Osteoblast (primary cell): Measurements from ENCODE around the gene MYBPH. TPM values are rescaled to one million over a fixed set of nuclear protein-coding genes. Genes with fewer than 3 reads are reported as not detected.

Experiments
- DNase-seq: peaks from one replicate; pipeline ENCODE4 v3.0.0; 2011; ENCODE audit warnings: low spot score, mixed read lengths; ENCODE audit not compliant: insufficient read length; ENCODE audit errors: missing footprints
- H2AFZ ChIP-seq: 2 replicates; pipeline ENCODE4 v1.6.0; 2011; ENCODE audit warnings: mild to moderate bottlenecking, low read length
- H3K27ac ChIP-seq: 2 replicates; pipeline ENCODE4 v1.5.1; 2011; ENCODE audit warnings: mild to moderate bottlenecking, low read depth, low read length, moderate library complexity
- H3K27me3 ChIP-seq: 2 replicates; pipeline ENCODE4 v1.6.0; 2012; ENCODE audit warnings: mild to moderate bottlenecking, control low read depth, inconsistent platforms, low read length, moderate library complexity; ENCODE audit not compliant: insufficient read depth
- H3K36me3 ChIP-seq: 2 replicates; pipeline ENCODE4 v1.5.1; 2011; ENCODE audit warnings: mild to moderate bottlenecking, low read length, control low read depth, moderate library complexity; ENCODE audit not compliant: insufficient read depth
- H3K4me1 ChIP-seq: 2 replicates; pipeline ENCODE4 v1.5.1; 2011; ENCODE audit warnings: mild to moderate bottlenecking, low read length, control low read depth, moderate library complexity; ENCODE audit not compliant: insufficient read depth
- H3K4me2 ChIP-seq: 2 replicates; pipeline ENCODE4 v1.6.0; 2011; ENCODE audit warnings: mild to moderate bottlenecking, low read length; ENCODE audit not compliant: insufficient read depth
- H3K4me3 ChIP-seq: fragments of 200-600 bp; sonication (generic); 3 replicates; pipeline ENCODE4 v1.5.1; 2012; ENCODE audit warnings: mild to moderate bottlenecking, low read length, inconsistent platforms; ENCODE audit not compliant: insufficient read depth
- H3K79me2 ChIP-seq: 2 replicates; pipeline ENCODE4 v1.6.0; 2012; ENCODE audit warnings: mild to moderate bottlenecking, low read length, control low read depth, inconsistent platforms; ENCODE audit not compliant: insufficient read depth
- H3K9me3 ChIP-seq: 2 replicates; pipeline ENCODE4 v1.5.1; 2011; ENCODE audit warnings: low read depth, low read length, control low read depth
- H4K20me1 ChIP-seq: 2 replicates; pipeline ENCODE4 v1.6.0; 2012; ENCODE audit warnings: mild to moderate bottlenecking, low read length, control low read depth; ENCODE audit not compliant: insufficient read depth
- CTCF ChIP-seq: IDR thresholded peaks from 2 replicates; pipeline ENCODE4 v1.5.1; 2011; ENCODE audit warnings: mild to moderate bottlenecking, low read depth, low read length, moderate library complexity; ENCODE audit errors: extremely low read depth
- total RNA-seq: library from RNA; depleted of rRNA; stranded (reverse); fragments of >200 nt; gene quantifications from 2 replicates; pipeline ENCODE4 v1.2.3, GENCODE V29; 2012

The MYBPH gene
- total RNA-seq, 1 donor, result under 0.01 TPM

DNA sequence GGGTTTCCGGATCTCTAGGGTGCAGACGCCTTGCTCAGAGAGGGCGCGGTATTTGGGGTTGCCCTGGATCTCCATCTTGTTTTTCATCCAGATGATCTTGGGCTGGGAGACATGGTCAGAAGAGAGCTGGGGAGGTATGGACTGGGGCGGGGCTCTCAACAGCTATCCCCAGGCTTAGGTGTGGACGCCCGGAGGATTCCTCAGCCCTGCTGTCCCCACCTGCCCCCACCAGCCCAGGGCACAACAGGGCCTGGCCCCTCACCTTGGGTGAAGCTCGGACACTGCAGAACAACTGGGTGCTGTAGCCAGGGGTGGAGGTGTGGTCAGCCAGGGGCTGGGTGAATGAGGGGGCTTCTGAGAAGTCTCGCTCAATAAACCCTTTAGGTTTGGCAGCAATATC lies 6.6 kb downstream of the MYBPH start:
- Histone ChIP-seq H2AFZ (no peak overlapping the region), H3K36me3 (no peaks in the 10 kb centered on the region), H3K27me3 (peaks cover 8% of the 10 kb centered on the region), H3K4me2 (no peak overlapping the region), H3K27ac (no peak overlapping the region), H3K79me2 (no peaks in the 10 kb centered on the region), H3K4me1 (no peaks in the 10 kb centered on the region), H3K4me3 (no peak overlapping the region), H4K20me1 (no peaks in the 10 kb centered on the region), H3K9me3 (no peaks in the 10 kb centered on the region)
- DNase-seq, result peak; percentile 71
- TF ChIP-seq CTCF, result no peak

DNA sequence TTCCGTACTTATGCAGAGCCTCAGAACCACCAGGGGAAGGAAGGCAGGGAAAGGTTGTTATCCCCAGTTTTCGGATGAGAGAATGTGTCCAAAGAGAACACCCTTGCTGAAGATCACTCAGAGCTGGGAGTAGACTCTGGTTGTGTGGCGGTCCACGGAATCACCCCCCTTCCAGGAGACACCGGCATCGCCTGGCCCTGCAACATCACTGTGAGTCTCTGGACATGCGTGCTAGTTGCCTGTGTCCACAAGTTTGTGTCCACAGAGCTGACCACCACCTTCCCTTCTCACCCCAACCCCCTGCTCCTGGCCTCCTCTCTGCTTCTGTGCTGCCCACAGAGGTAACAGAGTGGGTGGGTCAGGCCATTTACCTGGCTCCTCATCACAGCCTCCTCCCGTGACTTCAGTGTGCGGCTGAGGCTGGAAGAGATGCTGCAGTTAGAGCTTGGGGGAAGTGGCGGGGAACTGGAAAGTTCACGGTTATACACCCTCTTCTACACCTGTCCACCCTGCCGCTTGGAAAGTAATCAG lies 7.3 kb downstream of the MYBPH start:
- Histone ChIP-seq H3K79me2 (no peaks in the 10 kb centered on the region), H3K27ac (no peak overlapping the region), H3K4me2 (no peak overlapping the region), H3K27me3 (peaks cover 14% of the 10 kb centered on the region), H3K4me1 (no peaks in the 10 kb centered on the region), H2AFZ (no peak overlapping the region), H3K36me3 (no peaks in the 10 kb centered on the region), H3K9me3 (no peaks in the 10 kb centered on the region), H3K4me3 (no peak overlapping the region), H4K20me1 (no peaks in the 10 kb centered on the region)
- peak; percentile 84 for DNase-seq
- no peak for TF ChIP-seq CTCF

- Histone ChIP-seq H4K20me1 (no peaks in the 10 kb centered on the region), H3K9me3 (no peaks in the 10 kb centered on the region), H3K36me3 (no peaks in the 10 kb centered on the region), H3K27me3 (peaks cover 18% of the 10 kb centered on the region), H3K4me1 (no peaks in the 10 kb centered on the region), H3K79me2 (no peaks in the 10 kb centered on the region), H3K4me3 (no peak overlapping the region), H3K4me2 (no peak overlapping the region), H2AFZ (no peak overlapping the region), H3K27ac (no peak overlapping the region)
- TF ChIP-seq CTCF, result no peak
- peak; percentile 23 for DNase-seq
Observed at GRCh38 chr1:203167913-203168200, 7.8 kb downstream of the MYBPH start.

GRCh38 chr1:203167026-203167912 lies 8.4 kb downstream of the MYBPH start:
- no peak overlapping the region for H3K4me3 ChIP-seq
- H3K4me1 ChIP-seq, result no peaks in the 10 kb centered on the region
- no peak overlapping the region for H3K4me2 ChIP-seq
- no peak overlapping the region for H2AFZ ChIP-seq
- no peak overlapping the region for H3K27ac ChIP-seq
- no peaks in the 10 kb centered on the region for H3K79me2 ChIP-seq
- no peak for TF ChIP-seq CTCF
- H3K27me3 ChIP-seq, result peaks cover 22% of the 10 kb centered on the region
- peak; percentile 39 for DNase-seq
- no peaks in the 10 kb centered on the region for H4K20me1 ChIP-seq
- no peaks in the 10 kb centered on the region for H3K36me3 ChIP-seq
- H3K9me3 ChIP-seq, result no peaks in the 10 kb centered on the region
